ENCODE measurements around the gene PRC1. TPM values are rescaled to one million over a fixed set of nuclear protein-coding genes. Genes with fewer than 3 reads are reported as not detected.

PRC1 gene
- total RNA-seq, 2 experiments from 2014 or later: 132 to 149 TPM

GRCh38 chr15:90916461-90916860 lies 77.9 kb downstream of the PRC1 start:
- POLR2A ChIA-PET: no interaction called here
- peaks cover 28% of the 10 kb centered on the region for H3K36me3 Mint-ChIP-seq
- H3K9me3 Mint-ChIP-seq: no peaks in the 10 kb centered on the region
- ATAC-seq (ENCODE audit: low read depth) (no peak), DNase-seq (no peak)
- H3K27me3 Mint-ChIP-seq: no peaks in the 10 kb centered on the region
- H3K4me1 Mint-ChIP-seq: peaks cover 2% of the 10 kb centered on the region
- H3K4me3 Mint-ChIP-seq: no peak overlapping the region
- no peak overlapping the region for H3K27ac Mint-ChIP-seq

Other genes with a start within 250 kb of the PRC1 start
- gene FURIN, start 125.9 kb downstream of the PRC1 start, total RNA-seq: 10 to 100 TPM; 62.2 to 63.5 TPM
- 1 to 10 TPM; 6.2 to 7.5 TPM for gene FES, start 110.0 kb downstream of the PRC1 start, total RNA-seq
- gene MAN2A2, start 91.2 kb downstream of the PRC1 start, total RNA-seq: 100 to 1,000 TPM; 108 to 111 TPM
- 10 to 100 TPM; 28.1 to 29.2 TPM for gene HDDC3, start 62.0 kb downstream of the PRC1 start, total RNA-seq
- gene UNC45A, start 59.2 kb downstream of the PRC1 start, total RNA-seq: 10 to 100 TPM; 77.9 to 78.6 TPM
- 10 to 100 TPM; 31.5 to 31.6 TPM for gene RCCD1, start 39.7 kb downstream of the PRC1 start, total RNA-seq
- gene VPS33B, start 28.1 kb upstream of the PRC1 start, total RNA-seq: 10 to 100 TPM; 22.8 to 26.2 TPM
- under 1 TPM; 0.08 to 0.20 TPM for gene SV2B, start 105.7 kb upstream of the PRC1 start, total RNA-seq